Hepatocyte (in vitro differentiated cells): ENCODE data around the gene SCIMP. TPM values are rescaled to one million over a fixed set of nuclear protein-coding genes. Genes with fewer than 3 reads are reported as not detected.

Experiments used
- DNase-seq: peaks from one replicate; pipeline ENCODE4 v3.0.0-alpha.2; 2016; ENCODE audit warnings: low spot score
- H2AFZ ChIP-seq: fragments of 200-600 bp; sonication (generic); 2 replicates; pipeline ENCODE4 v1.6.0; 2016; ENCODE audit warnings: antibody characterized with exemption, mild to moderate bottlenecking
- H3K27ac ChIP-seq: fragments of 200-600 bp; sonication (generic); 2 replicates; pipeline ENCODE4 v1.5.1; 2016; ENCODE audit warnings: mild to moderate bottlenecking
- H3K27me3 ChIP-seq: fragments of 200-600 bp; sonication (generic); 2 replicates; pipeline ENCODE4 v1.6.1; 2016
- H3K36me3 ChIP-seq: fragments of 200-600 bp; sonication (generic); replicated peaks from 2 replicates; pipeline ENCODE4 v1.5.1; 2016; ENCODE audit warnings: low read depth; ENCODE audit not compliant: insufficient read depth
- H3K4me1 ChIP-seq: fragments of 200-600 bp; sonication (generic); 2 replicates; pipeline ENCODE4 v1.5.1; 2016; ENCODE audit warnings: mild to moderate bottlenecking, moderate library complexity; ENCODE audit not compliant: insufficient read depth
- H3K4me2 ChIP-seq: fragments of 200-600 bp; sonication (generic); 2 replicates; pipeline ENCODE4 v1.6.0; 2016
- H3K4me3 ChIP-seq: fragments of 200-600 bp; sonication (generic); 2 replicates; pipeline ENCODE4 v1.5.1; 2016; ENCODE audit warnings: mild to moderate bottlenecking
- H3K79me2 ChIP-seq: fragments of 200-600 bp; sonication (generic); 2 replicates; pipeline ENCODE4 v1.6.0; 2017; ENCODE audit warnings: mild to moderate bottlenecking
- H3K9me2 ChIP-seq: fragments of 200-600 bp; sonication (generic); replicated peaks from 2 replicates; pipeline ENCODE4 v1.6.0; 2017; ENCODE audit warnings: mild to moderate bottlenecking; ENCODE audit not compliant: insufficient read depth
- H3K9me3 ChIP-seq: fragments of 200-600 bp; sonication (generic); 2 replicates; pipeline ENCODE4 v1.5.1; 2016; ENCODE audit warnings: low read depth, mild to moderate bottlenecking
- H4K20me1 ChIP-seq: fragments of 200-600 bp; sonication (generic); 2 replicates; pipeline ENCODE4 v1.6.0; 2016; ENCODE audit warnings: mild to moderate bottlenecking; ENCODE audit not compliant: insufficient read depth, poor library complexity, severe bottlenecking
- EZH2 ChIP-seq: fragments of 200-600 bp; sonication (generic); IDR thresholded peaks from 2 replicates; pipeline ENCODE4 v1.6.1; 2016; ENCODE audit warnings: antibody characterized with exemption, mild to moderate bottlenecking, borderline replicate concordance
- EZH2phosphoT487 ChIP-seq: fragments of 200-600 bp; sonication (generic); IDR thresholded peaks from one replicate; pipeline ENCODE4 v1.6.1; 2018; ENCODE audit warnings: antibody characterized with exemption, mild to moderate bottlenecking, low read depth, moderate library complexity; ENCODE audit not compliant: unreplicated experiment, severe bottlenecking
- WGBS: methylation state at CpG from one replicate; pipeline ENCODE4 v1.1.6; 2016; ENCODE audit warnings: low lambda C conversion rate; ENCODE audit errors: missing lambda C conversion rate; 5-methylcytosine and 5-hydroxymethylcytosine counted together
- polyA plus RNA-seq: library from polyadenylated mRNA; unstranded; fragments of >200 nt; fragmentation: Nextera tagmentation; extraction: Ambion mirVana; gene quantifications from 2 replicates; pipeline ENCODE4 v1.2.1, GENCODE V29; 2016
- total RNA-seq: library from RNA; depleted of rRNA; stranded (reverse); fragments of >200 nt; gene quantifications from 2 replicates; pipeline ENCODE4 v1.2.3, GENCODE V29; 2014
- TF ChIP-seq, protein P1 (sequence below): fragments of 200-600 bp; sonication (generic); IDR thresholded peaks from 2 replicates; pipeline ENCODE4 v1.5.1; 2016; ENCODE audit warnings: antibody characterized with exemption, mild to moderate bottlenecking; ENCODE audit not compliant: poor library complexity

SCIMP gene
- total and polyA plus RNA-seq, 2 experiments from 2014 or later: 0.03 to 0.57 TPM

DNA sequence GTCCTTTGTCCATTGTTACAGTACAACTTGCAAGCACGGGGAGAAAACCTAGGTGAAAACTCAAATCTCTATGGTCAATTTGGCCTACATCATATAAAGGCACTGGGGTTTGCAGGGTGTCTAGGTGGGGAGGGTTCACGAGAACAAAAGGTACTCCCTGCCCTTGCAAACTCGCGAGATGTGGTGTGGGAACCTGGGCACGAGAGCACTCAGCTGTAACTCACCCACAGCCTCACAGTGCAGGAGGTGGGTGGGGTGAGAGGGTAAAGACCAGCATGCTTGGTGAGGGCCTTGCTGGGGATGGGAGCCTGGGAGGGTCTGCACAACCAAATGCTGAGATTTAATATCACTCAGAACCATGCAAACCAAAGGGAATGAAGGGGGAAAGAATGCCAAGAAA, 24.6 kb downstream of the SCIMP start:
- Histone ChIP-seq H3K9me2 (no peaks in the 10 kb centered on the region), H3K4me1 (no peaks in the 10 kb centered on the region), H4K20me1 (no peaks in the 10 kb centered on the region), H3K27me3 (no peaks in the 10 kb centered on the region), H2AFZ (no peak overlapping the region), H3K36me3 (no peaks in the 10 kb centered on the region), H3K4me3 (no peak overlapping the region), H3K4me2 (no peak overlapping the region), H3K27ac (no peak overlapping the region), H3K79me2 (no peaks in the 10 kb centered on the region), H3K9me3 (no peaks in the 10 kb centered on the region)
- WGBS: 86% methylated on average over 5 of the region's 5 CpGs
- TF ChIP-seq EZH2 (no peak), EZH2phosphoT487 (no peak)
- TF ChIP-seq, protein P1, sequence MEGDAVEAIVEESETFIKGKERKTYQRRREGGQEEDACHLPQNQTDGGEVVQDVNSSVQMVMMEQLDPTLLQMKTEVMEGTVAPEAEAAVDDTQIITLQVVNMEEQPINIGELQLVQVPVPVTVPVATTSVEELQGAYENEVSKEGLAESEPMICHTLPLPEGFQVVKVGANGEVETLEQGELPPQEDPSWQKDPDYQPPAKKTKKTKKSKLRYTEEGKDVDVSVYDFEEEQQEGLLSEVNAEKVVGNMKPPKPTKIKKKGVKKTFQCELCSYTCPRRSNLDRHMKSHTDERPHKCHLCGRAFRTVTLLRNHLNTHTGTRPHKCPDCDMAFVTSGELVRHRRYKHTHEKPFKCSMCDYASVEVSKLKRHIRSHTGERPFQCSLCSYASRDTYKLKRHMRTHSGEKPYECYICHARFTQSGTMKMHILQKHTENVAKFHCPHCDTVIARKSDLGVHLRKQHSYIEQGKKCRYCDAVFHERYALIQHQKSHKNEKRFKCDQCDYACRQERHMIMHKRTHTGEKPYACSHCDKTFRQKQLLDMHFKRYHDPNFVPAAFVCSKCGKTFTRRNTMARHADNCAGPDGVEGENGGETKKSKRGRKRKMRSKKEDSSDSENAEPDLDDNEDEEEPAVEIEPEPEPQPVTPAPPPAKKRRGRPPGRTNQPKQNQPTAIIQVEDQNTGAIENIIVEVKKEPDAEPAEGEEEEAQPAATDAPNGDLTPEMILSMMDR: no peak
- no peak for DNase-seq

- no peaks in the 10 kb centered on the region for H3K79me2 ChIP-seq
- no peaks in the 10 kb centered on the region for H3K27me3 ChIP-seq
- no peak overlapping the region for H3K4me2 ChIP-seq
- H3K36me3 ChIP-seq: no peaks in the 10 kb centered on the region
- no peaks in the 10 kb centered on the region for H3K4me1 ChIP-seq
- H2AFZ ChIP-seq: no peak overlapping the region
- no peaks in the 10 kb centered on the region for H3K9me3 ChIP-seq
- DNase-seq: no peak
- H4K20me1 ChIP-seq: no peaks in the 10 kb centered on the region
- H3K4me3 ChIP-seq: no peak overlapping the region
- no peaks in the 10 kb centered on the region for H3K9me2 ChIP-seq
- 91% methylated on average over 3 of the region's 3 CpGs for WGBS
- no peak overlapping the region for H3K27ac ChIP-seq
- TF ChIP-seq EZH2 (no peak), EZH2phosphoT487 (no peak)
- TF ChIP-seq, protein P1: no peak
Measured at GRCh38 chr17:5209396-5209795, 25.3 kb downstream of the SCIMP start.

- no peaks in the 10 kb centered on the region for H3K79me2 ChIP-seq
- no peak overlapping the region for H3K4me2 ChIP-seq
- H3K36me3 ChIP-seq: no peaks in the 10 kb centered on the region
- H3K27me3 ChIP-seq: no peaks in the 10 kb centered on the region
- H3K27ac ChIP-seq: no peak overlapping the region
- no peaks in the 10 kb centered on the region for H3K9me2 ChIP-seq
- no peak overlapping the region for H2AFZ ChIP-seq
- no peaks in the 10 kb centered on the region for H3K4me1 ChIP-seq
- no peaks in the 10 kb centered on the region for H4K20me1 ChIP-seq
- H3K4me3 ChIP-seq: no peak overlapping the region
- TF ChIP-seq EZH2phosphoT487 (no peak), EZH2 (no peak)
- TF ChIP-seq, protein P1: no peak
- no peaks in the 10 kb centered on the region for H3K9me3 ChIP-seq
- no peak for DNase-seq
- WGBS: 85% methylated on average over 1 of the region's 1 CpG
Measured at GRCh38 chr17:5203908-5204294, 30.8 kb downstream of the SCIMP start.
